Measurements from ENCODE around the gene PKD1. TPM values are rescaled to one million over a fixed set of nuclear protein-coding genes. Genes with fewer than 3 reads are reported as not detected.
"Not testable (repeated sequence)": the region's sequence is repeated elsewhere in the genome, so short reads cannot be mapped to it uniquely, and the experiment has no call there.

The PKD1 gene
- total and polyA plus RNA-seq, 2 donors (not counting 1 experiment from before 2014, with no cell fraction given) = 100 to 116 TPM

- H3K4me1 Mint-ChIP-seq = peaks cover 22% of the 10 kb centered on the region
- H3K4me1 ChIP-seq (ENCODE audit: control insufficient read depth in 2 of 2, insufficient read depth in 2 of 2, low read length in 2 of 2); H3K9me3 Mint-ChIP-seq (ENCODE audit: insufficient read depth); DNase-seq; H3K4me2 ChIP-seq (replicated peaks; ENCODE audit: low read depth, low read length, poor library complexity, severe bottlenecking); intact Hi-C loops (cut with micrococcal nuclease); H3K79me2 ChIP-seq (ENCODE audit: control insufficient read depth, insufficient read depth, low read length); H3K27ac Mint-ChIP-seq; H3K27ac ChIP-seq (ENCODE audit: low read length in 2 of 2); H3K27me3 ChIP-seq (replicated peaks in 1 of 4; ENCODE audit: control extremely low read depth in 1 of 4, control insufficient read depth in 3 of 4, insufficient read depth in 4 of 4, low read length in 3 of 4); H3K36me3 ChIP-seq (replicated peaks in 1 of 2; ENCODE audit: control extremely low read depth in 1 of 2, control insufficient read depth in 1 of 2, extremely low read depth in 1 of 2, insufficient read depth in 2 of 2, low read length in 1 of 2); H3K27me3 Mint-ChIP-seq; H3K9ac ChIP-seq (ENCODE audit: low read length); H3K9me3 ChIP-seq (ENCODE audit: control extremely low read depth in 1 of 3, control insufficient read depth in 2 of 3, insufficient read depth in 1 of 3, low read length in 2 of 3); ATAC-seq (ENCODE audit: low read depth); H3K4me3 Mint-ChIP-seq; H2AFZ ChIP-seq (ENCODE audit: insufficient read depth, low read depth, low read length, poor library complexity, severe bottlenecking); H3K4me3 ChIP-seq (ENCODE audit: control extremely low read depth in 1 of 5, extremely low read depth in 1 of 5, insufficient read depth in 1 of 5, low read depth in 2 of 5, low read length in 4 of 5); CTCF ChIA-PET; POLR2A ChIA-PET: not testable (repeated sequence)
- peaks cover 15% of the 10 kb centered on the region for H4K20me1 ChIP-seq (ENCODE audit: control insufficient read depth, insufficient read depth, low read length, poor library complexity, severe bottlenecking)
- WGBS (ENCODE audit: insufficient coverage) = 68% methylated on average over 7 of the region's 27 CpGs
These were observed 11.9 kb downstream of the PKD1 start for GRCh38 chr16:2123706-2124376.

GRCh38 chr16:2122934-2123683 is 12.6 kb downstream of the PKD1 start:
- H3K4me3 ChIP-seq (ENCODE audit: control extremely low read depth in 1 of 5, extremely low read depth in 1 of 5, insufficient read depth in 1 of 5, low read depth in 2 of 5, low read length in 4 of 5); intact Hi-C loops (cut with micrococcal nuclease); POLR2A ChIA-PET; H3K9me3 ChIP-seq (ENCODE audit: control extremely low read depth in 1 of 3, control insufficient read depth in 2 of 3, insufficient read depth in 1 of 3, low read length in 2 of 3); DNase-seq; ATAC-seq (ENCODE audit: low read depth); H3K4me3 Mint-ChIP-seq; CTCF ChIA-PET; H3K9ac ChIP-seq (ENCODE audit: low read length); H3K79me2 ChIP-seq (ENCODE audit: control insufficient read depth, insufficient read depth, low read length); H2AFZ ChIP-seq (ENCODE audit: insufficient read depth, low read depth, low read length, poor library complexity, severe bottlenecking); H3K27me3 ChIP-seq (replicated peaks in 1 of 4; ENCODE audit: control extremely low read depth in 1 of 4, control insufficient read depth in 3 of 4, insufficient read depth in 4 of 4, low read length in 3 of 4); H3K27ac Mint-ChIP-seq; H3K4me1 ChIP-seq (ENCODE audit: control insufficient read depth in 2 of 2, insufficient read depth in 2 of 2, low read length in 2 of 2); H3K9me3 Mint-ChIP-seq (ENCODE audit: insufficient read depth); H3K36me3 ChIP-seq (replicated peaks in 1 of 2; ENCODE audit: control extremely low read depth in 1 of 2, control insufficient read depth in 1 of 2, extremely low read depth in 1 of 2, insufficient read depth in 2 of 2, low read length in 1 of 2); H3K27ac ChIP-seq (ENCODE audit: low read length in 2 of 2); H3K27me3 Mint-ChIP-seq; H3K4me2 ChIP-seq (replicated peaks; ENCODE audit: low read depth, low read length, poor library complexity, severe bottlenecking): not testable (repeated sequence)
- H3K4me1 Mint-ChIP-seq = peaks cover 17% of the 10 kb centered on the region
- WGBS (ENCODE audit: insufficient coverage) = 86% methylated on average over 11 of the region's 26 CpGs
- peaks cover 15% of the 10 kb centered on the region for H4K20me1 ChIP-seq (ENCODE audit: control insufficient read depth, insufficient read depth, low read length, poor library complexity, severe bottlenecking)

Data from B cell (primary cell).